Activated CD8-positive, alpha-beta memory T cell treated with anti-CD3 and anti-CD28 coated beads for 48 hours (primary cell): ENCODE data around the gene POLR1E.

Experiments used
- DNase-seq, 3 experiments: peaks; one replicate each; pipeline ENCODE4 v3.0.0-alpha.2; 2020; ENCODE audit warnings: low read depth in 2 of 3, low spot score in 2 of 3

POLR1E gene

DNA sequence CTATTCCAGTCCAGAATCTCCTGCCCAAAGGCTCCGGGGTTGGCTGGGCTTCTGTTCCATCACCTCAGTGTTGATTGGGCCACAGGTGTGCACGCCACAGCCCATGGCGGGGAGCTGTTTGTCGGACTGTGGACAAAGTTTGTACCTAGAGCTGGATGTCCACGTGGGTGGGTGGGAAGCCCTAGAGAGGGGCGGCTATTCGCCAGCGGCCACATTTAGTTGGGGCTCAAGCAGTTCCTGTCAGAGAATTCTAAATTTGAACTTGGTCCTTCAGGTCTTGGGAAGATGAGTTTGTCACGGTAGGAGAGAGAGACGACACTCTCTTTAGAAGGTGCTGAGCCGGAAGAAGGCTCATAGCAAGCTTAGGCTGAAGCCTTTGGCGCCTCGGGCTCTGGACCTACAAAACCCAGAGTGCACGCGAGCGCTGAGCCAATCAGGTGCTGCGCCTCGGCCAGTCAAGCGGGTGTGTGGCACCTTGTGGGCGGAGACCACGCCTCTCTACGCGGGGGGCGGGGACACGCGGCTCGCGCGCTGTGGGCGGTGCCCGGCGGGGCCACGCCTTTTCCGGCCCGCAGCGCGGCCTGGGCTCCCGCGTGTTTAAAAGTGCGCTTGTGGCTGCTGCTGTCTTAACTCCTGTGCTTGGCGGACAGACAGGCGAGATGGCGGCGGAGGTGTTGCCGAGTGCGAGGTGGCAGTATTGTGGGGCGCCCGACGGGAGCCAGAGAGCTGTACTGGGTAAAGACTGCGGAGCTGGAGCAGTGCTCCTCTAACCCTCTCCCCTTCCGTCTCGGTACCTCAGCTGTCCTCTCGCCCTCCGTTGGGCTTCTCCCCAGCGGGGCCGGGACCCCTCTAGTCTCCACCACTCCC lies at the start of gene POLR1E:
POLR1E (plus strand) TSS at position 560 of the 867 bp plus-strand sequence; CDS start at position 660, 100 bp downstream.
- DNase-seq, result peak; percentile 92 to 97 (median 93)

DNA sequence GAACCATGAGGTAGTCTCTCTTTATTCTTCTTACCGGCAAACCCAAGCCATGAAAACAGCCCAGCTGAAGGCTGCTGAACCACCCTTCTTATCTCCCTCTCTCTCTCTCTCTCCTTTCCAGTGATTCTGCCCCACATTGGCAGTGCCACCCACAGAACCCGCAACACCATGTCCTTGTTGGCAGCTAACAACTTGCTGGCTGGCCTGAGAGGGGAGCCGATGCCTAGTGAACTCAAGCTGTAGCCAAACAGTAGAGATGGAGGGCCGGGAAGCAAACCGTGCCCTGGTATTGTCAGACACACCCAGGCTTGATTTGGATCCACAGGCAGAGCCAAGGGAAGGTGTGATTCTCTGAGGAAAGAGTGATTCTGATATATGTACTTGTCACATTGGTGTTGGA lies 49.2 kb upstream of the POLR1E start:
- no peak for DNase-seq

- no peak for DNase-seq
Measured at GRCh38 chr9:37437010-37437409, 48.7 kb upstream of the POLR1E start.

- DNase-seq, result no peak
Measured at GRCh38 chr9:37437621-37438020, 48.1 kb upstream of the POLR1E start.

GRCh38 chr9:37438359-37438758 lies 47.4 kb upstream of the POLR1E start:
- no peak for DNase-seq

DNA sequence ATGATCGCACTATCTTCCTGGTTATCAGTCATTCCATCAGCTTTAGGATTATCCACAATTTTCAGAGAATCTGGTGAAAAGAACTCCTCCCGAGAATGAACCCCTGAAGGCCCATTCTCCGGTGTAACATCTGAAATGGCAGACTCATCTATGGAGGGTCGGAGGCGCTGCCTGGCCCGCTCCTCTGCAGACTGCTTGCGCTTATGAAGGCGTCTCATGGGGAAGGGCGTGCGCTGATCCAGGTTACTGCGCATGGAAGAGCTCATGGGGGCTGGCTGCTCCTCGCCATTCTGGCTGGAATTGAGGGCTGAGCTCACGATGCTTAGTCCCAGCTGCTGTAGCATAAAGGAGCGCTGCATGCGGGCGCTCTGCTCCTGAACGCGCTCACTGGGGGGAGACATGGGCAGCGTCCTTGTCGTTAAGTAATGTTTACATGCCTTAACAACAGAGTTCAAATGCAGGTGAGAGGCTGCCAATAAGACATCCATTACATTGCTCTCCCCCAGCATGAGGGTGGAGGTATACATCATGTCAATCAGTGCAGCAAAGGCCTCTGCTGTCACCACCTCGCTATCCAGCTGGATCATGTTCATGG lies 43.9 kb upstream of the POLR1E start:
- no peak for DNase-seq

DNA sequence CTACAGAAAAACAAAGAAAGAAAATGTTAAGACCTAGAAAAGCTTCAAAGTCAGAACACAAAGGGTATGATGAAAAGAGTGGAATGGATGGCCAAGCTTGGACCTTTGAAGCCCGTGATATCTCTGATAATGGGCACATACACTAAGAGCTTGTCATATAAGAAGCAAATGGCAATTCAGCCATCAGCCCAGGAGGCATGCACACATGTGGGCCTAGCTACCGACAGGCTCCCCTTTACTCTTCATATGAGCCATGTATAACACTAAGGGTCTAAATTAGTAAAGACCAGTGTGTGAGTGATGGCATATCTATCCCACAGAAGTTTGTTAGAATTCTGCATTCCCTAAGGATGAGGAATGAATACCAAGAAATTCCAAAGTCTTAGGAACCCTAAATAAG lies 43.2 kb upstream of the POLR1E start:
- DNase-seq, result no peak

GRCh38 chr9:37443566-37443965 lies 42.2 kb upstream of the POLR1E start:
- DNase-seq, result no peak

- DNase-seq, result no peak
Measured at GRCh38 chr9:37444890-37445289, 40.9 kb upstream of the POLR1E start.

DNA sequence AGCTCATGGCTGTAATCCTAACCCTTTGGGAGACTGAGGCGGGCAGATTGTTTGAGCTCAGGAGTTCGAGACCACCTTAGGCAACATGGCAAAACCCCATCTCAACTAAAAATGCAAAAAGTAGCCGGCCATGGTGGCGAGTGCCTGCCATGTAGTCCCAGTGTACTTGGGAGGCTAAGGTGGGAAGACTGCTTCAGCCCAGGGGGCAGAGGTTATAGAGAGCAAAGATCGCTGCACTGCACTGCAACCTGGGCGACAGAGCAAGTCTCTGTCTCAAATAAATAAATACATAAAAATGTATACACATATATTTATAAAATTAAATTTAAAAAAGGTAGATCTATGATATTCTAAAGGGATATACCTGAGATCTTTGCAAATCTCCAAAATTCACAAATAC lies 39.9 kb upstream of the POLR1E start:
- no peak for DNase-seq

DNA sequence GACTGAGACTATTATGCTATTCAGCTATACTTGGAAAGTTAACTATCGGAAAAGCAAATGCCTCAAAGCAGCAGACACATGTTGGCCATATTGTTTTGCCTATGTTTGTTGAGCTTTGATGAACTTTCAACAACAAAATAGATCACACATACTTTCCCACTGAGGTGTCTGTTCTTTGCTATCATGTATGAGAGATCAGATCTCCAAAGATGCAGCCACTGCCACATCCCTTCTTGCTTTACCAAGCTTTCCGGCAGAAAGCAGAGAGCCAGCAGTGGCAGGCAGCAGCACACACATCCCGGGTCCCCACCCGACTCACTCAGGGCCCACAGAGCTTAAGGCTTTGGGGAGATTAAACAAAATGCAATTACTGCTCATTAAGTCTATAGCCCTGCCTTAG lies 39.3 kb upstream of the POLR1E start:
- no peak for DNase-seq

DNA sequence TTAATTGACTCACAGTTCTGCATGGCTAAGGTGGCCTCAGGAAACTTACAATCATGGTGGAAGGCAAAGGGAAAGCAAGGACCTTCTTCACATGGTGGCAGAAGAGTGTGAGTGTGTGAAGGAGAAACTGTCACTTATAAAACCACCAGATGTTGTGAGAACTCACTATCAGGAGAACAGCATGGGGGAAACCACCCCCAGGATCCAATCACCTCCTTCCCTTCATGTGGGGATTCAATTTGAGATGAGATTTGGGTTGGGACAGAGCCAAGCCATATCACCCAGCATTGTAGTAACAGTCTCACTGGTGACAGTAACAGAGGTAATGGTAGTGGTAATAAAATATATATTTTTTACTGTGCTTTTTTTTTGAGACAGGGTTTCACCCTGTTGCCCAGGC lies 38.6 kb upstream of the POLR1E start:
- no peak for DNase-seq

DNA sequence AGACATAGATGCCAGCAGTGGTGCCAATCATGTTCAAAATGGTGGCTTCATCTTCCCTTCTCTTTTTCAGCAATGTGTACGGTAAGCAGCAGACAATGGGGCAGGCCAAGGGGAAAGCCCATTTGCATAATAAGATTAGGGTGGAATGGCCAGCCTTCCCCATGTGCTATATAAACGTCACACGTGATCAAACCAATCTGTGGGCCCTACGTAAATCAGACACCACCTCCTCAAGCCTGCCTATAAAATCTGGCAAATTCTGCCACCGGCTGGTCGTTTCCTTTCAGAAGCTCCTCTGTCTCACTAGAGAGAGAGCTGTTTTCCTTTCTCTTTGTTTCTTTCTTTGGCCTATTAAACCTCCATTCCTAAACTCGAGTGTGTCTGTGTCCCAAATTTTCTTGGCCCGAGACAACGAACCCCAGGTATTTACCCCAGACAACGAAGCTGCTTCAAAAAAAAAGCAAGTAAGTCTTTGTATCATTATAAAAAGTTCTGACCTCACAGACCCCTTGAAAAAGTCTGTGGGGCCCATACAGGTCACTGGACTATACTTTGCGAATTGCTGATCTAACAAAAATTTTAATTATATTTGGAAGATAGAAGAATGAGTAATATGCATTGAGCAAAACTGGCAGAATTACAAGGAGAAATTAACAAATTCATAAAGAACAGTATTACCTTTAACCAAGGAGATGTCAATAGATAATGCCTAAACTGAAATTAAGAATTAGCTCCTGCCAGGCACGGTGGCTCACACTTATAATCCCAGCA lies 35.7 kb upstream of the POLR1E start:
- no peak for DNase-seq

- DNase-seq, result no peak
Measured at GRCh38 chr9:37451628-37452027, 34.1 kb upstream of the POLR1E start.

DNA sequence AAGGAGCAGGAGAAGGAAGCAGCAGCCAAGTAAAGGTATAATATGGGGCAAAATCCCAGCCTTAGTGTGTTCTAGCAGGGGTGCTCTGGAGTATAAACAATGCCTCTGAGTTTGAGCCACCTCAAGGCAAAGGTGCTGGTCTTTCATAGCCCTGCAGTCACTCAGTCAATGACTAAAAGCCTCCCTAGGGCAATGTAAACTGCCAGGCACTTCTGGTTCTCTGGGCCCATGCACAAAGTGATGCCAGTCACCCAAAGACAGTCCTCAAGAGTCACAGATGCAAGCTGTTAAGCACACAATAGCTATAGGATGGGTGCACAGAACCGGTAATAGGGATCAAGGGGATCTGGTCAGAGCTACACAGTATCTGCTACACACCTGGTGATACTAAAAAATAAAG lies 33.1 kb upstream of the POLR1E start:
- DNase-seq, result no peak

- DNase-seq, result no peak
Measured at GRCh38 chr9:37453827-37454226, 31.9 kb upstream of the POLR1E start.

DNA sequence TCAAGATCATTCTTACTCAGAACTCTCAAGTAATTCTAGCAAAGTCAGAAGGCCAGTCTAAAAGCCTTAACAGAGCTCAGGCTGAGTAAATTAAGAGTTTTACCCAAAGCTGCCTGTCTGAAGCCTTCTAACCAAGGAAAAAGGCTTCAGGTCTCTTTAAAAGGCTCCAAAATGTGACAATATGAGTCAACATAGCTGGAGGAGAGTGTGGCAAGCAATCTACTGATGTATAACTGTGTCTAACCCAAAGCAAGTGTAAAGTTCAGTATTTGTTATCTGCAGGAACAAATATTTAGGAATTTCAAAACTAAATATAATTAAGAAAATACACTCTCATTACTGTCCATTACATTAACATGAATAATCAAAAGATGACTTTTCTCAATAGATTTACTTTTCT lies 31.5 kb upstream of the POLR1E start:
- DNase-seq, result no peak

DNA sequence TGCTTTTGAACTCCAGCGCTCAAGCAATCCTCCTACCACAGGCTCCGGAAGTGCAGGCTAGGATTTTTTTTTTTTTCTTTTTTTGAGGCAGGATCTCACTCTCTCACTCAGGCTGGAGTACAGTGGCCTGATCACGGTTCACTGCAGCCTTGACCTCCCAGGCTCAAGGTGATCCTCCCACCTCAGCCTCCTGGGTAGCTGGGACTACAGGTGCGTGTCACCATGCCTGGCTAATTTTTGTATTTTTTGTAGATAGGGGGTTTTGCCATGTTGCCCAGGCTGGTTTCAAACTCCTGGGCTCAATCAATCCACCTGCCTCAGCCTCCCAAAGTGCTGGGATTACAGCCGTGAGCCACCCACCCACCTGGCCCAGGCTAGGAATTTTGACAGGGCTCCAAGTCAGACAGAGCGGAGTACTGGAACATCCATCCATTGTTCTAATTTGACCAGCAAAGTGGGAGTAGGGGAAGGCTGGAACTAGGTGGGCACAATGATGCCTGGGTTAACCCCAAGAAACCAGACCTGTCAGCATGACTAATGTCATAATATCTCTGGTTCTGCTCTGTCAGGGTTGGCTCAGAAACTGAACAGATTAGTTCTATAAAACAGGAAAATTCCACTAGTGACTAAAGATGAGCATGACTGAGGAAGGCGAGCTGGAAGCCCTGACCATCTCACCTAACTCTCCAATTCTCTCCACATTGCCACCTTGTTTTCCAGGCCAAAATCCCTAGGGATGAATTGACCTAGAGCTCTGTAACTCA lies 29.7 kb upstream of the POLR1E start:
- DNase-seq, result no peak

GRCh38 chr9:37456817-37457216 lies 28.9 kb upstream of the POLR1E start:
- no peak for DNase-seq

- DNase-seq, result no peak
Measured at GRCh38 chr9:37464006-37464405, 21.7 kb upstream of the POLR1E start.
